IPS-18a (cell line): ENCODE results near the gene STK32B.

ENCODE experiments used
- H3K27ac ChIP-seq: one replicate; pipeline ENCODE4 v1.5.1; 2013; ENCODE audit warnings: low read length
- H3K27me3 ChIP-seq: one replicate; pipeline ENCODE4 v1.6.1; 2013; ENCODE audit warnings: mild to moderate bottlenecking, low read length; ENCODE audit not compliant: control insufficient read depth, insufficient read depth
- H3K36me3 ChIP-seq: one replicate; pipeline ENCODE4 v1.6.1; 2013; ENCODE audit warnings: low read depth, low read length; ENCODE audit not compliant: control insufficient read depth
- H3K4me1 ChIP-seq: one replicate; pipeline ENCODE4 v1.6.1; 2013; ENCODE audit warnings: low read depth, low read length; ENCODE audit not compliant: control insufficient read depth
- H3K4me3 ChIP-seq: one replicate; pipeline ENCODE4 v1.5.1; 2013; ENCODE audit warnings: low read length
- H3K9ac ChIP-seq: one replicate; pipeline ENCODE4 v1.6.1; 2013; ENCODE audit warnings: mild to moderate bottlenecking, low read length, moderate library complexity
- H3K9me3 ChIP-seq: one replicate; pipeline ENCODE4 v1.6.1; 2013; ENCODE audit warnings: low read depth, low read length; ENCODE audit not compliant: control insufficient read depth

Gene STK32B

DNA sequence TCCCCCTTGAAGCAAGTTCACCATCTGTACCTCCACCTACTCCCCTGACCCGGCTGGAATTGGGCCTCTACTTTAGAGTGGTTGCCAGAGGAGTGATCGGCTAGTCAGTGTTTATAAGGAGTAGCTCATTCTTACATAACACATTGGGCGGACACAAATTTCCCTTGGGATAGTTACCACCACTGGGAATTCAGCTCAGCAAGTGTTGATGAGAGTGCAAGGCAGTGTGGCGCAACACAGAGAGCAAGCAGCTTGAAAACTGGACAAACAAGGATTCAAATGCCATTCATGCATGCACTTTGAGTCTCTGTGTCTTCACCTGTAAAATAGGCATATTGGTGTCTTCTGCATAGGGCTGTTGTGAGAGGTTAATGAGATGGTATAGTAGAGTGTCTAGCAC is 92.7 kb downstream of the STK32B start:
- H3K27me3 ChIP-seq, result no peaks in the 10 kb centered on the region
- no peak overlapping the region for H3K9ac ChIP-seq
- no peaks in the 10 kb centered on the region for H3K9me3 ChIP-seq
- no peaks in the 10 kb centered on the region for H3K4me1 ChIP-seq
- no peak overlapping the region for H3K27ac ChIP-seq
- no peaks in the 10 kb centered on the region for H3K36me3 ChIP-seq
- no peak overlapping the region for H3K4me3 ChIP-seq

DNA sequence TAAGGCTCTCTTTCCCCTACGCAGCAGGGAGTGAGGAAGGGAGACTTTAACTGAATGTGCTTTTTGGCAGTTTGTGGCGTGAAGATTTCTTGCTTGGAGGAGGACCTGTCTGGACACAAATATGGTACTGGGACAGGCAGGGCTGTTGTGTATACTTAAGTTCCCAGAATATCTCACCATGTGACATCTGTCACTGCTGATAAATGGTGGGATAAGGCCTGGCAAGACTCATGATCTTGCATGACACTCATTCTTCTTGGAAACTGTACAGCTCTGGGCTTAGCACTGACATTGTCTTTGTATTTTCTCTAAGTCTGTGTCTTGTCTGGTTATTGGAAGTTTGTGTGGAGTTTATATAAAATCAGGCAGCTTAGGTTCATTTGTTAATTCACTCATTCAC is 93.1 kb downstream of the STK32B start:
- no peak overlapping the region for H3K27ac ChIP-seq
- H3K27me3 ChIP-seq, result no peaks in the 10 kb centered on the region
- no peaks in the 10 kb centered on the region for H3K36me3 ChIP-seq
- no peaks in the 10 kb centered on the region for H3K9me3 ChIP-seq
- no peak overlapping the region for H3K4me3 ChIP-seq
- no peak overlapping the region for H3K9ac ChIP-seq
- no peaks in the 10 kb centered on the region for H3K4me1 ChIP-seq

DNA sequence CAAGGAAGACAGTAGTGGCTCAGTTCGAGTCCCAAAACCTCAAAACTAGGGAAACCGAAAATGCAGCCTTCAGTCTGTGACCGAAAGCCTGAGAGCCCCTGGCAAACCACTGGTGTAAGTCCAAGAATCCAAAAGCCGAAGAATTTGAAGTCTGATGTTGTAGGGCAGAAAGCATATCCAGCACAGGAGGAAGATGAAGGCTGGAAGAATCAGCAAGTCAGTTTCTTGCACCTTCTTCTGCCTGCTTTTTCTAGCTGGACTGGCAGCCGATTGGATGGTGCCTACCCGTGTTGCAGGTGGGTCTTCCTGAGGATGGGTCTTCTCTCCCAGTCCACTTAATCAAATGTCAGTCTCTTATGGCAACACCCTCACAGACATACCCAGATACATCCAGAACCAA is 95.0 kb downstream of the STK32B start:
- Histone ChIP-seq H3K27me3 (no peaks in the 10 kb centered on the region), H3K9me3 (no peaks in the 10 kb centered on the region), H3K36me3 (no peaks in the 10 kb centered on the region), H3K27ac (no peak overlapping the region), H3K9ac (no peak overlapping the region), H3K4me3 (no peak overlapping the region), H3K4me1 (no peaks in the 10 kb centered on the region)

DNA sequence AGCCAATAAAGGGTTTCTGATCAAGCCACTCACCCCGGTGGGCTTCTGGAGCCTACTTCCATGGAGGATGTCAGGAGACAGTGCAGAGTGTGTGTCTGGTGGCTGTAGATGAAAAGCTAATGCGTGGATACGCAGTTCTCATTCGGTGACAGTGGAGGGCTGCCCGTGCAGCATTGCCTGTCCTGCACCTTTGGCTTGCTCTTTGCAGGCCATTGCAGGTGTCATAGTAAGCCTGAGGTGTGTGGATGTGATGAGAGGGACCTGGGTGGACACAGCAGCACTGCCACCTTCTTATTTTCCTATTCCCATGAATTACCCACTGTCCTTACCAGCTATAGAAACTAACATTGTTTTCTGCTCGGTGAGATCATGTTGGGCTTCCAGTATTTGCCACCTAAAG is 101.2 kb downstream of the STK32B start:
- no peaks in the 10 kb centered on the region for H3K36me3 ChIP-seq
- no peaks in the 10 kb centered on the region for H3K4me1 ChIP-seq
- no peak overlapping the region for H3K9ac ChIP-seq
- no peak overlapping the region for H3K27ac ChIP-seq
- no peaks in the 10 kb centered on the region for H3K27me3 ChIP-seq
- no peaks in the 10 kb centered on the region for H3K9me3 ChIP-seq
- no peak overlapping the region for H3K4me3 ChIP-seq

DNA sequence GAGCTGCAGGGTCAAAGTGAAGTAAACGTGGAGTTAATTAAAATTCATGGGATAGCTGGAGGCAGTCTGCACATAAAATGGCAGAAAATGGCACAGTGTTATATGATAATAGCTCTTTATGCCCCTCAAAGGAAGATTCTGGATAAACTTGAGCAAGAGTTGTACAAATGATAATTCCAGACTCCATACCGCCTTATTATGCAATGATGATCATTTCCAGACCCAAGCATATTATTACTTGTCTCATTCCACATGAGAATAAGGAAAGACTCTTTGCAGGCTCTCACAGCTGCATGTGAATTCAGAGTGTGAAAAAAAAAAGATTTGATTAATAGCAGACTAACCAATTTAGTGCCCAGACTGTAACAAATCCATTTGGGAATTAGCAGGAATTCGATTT is 105.4 kb downstream of the STK32B start:
- no peaks in the 10 kb centered on the region for H3K27me3 ChIP-seq
- no peak overlapping the region for H3K27ac ChIP-seq
- H3K9me3 ChIP-seq, result no peaks in the 10 kb centered on the region
- no peak overlapping the region for H3K4me3 ChIP-seq
- no peaks in the 10 kb centered on the region for H3K36me3 ChIP-seq
- no peaks in the 10 kb centered on the region for H3K4me1 ChIP-seq
- no peak overlapping the region for H3K9ac ChIP-seq

DNA sequence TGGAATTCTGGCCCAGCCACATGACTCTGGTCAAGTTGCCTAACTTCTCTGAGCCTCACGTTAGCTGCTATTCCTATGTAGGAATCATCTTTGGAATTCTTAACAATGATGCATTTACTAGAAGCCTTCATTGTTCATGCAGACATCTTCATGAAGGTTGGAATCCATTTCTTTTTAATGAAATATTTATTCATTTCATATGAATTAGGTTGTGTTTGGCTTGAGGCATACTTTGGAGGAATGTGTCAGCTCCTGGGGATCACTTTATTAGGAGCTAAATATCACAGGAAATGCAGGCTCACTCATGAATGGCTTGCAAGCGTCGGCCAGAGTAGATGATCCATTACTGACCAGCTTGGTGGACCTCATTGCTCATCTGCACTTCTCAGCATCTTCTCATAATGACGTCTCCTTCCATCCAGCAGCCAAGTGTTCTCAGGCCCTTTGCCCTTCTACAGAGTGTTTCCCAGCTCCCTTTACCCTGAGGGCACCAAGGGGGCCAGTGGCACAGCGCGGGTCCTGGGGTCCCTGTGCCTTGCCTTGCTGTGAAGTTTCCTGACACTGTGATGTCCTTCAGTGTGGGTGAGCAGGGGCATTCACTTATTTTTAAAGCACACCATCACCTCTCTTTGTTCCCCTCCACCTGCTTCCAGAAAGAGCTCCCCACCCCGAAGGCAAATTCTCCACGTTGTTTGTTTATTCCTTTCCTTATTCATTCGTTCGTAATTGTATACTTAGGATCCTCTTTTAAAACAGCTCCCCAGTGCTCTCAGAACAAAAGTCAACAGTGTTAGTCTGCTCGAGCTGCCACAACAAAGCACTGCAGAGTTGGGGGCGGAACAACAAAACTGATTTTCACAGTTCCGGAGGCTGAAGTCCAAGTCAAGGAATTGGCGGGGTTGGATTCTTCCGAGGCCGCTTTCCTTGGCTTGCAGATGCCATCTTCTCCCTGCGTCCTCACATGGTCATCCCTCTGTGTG is 106.8 kb downstream of the STK32B start:
- Histone ChIP-seq H3K9ac (no peak overlapping the region), H3K9me3 (no peaks in the 10 kb centered on the region), H3K27ac (no peak overlapping the region), H3K27me3 (no peaks in the 10 kb centered on the region), H3K4me1 (no peaks in the 10 kb centered on the region), H3K36me3 (no peaks in the 10 kb centered on the region), H3K4me3 (no peak overlapping the region)

DNA sequence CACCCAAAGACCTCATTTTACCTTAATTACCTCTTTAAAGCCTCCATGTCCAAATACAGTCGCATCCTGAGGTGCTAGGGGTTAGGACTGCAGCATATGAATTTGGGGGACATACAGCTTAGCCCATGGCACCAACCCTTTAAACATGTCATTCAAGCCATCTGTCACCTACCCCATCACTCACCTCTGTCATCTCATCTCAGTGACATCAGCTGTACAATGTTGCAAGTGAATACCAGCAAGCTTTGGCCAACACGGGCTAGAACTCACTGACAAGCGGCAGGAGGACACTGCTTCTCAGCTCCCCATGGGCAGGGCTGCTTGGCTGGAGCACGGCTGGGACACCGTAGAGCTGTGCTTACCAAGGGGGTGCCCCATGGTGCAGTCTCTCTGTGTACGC is 107.5 kb downstream of the STK32B start:
- no peak overlapping the region for H3K4me3 ChIP-seq
- H3K27me3 ChIP-seq, result no peaks in the 10 kb centered on the region
- no peaks in the 10 kb centered on the region for H3K36me3 ChIP-seq
- H3K4me1 ChIP-seq, result no peaks in the 10 kb centered on the region
- no peak overlapping the region for H3K9ac ChIP-seq
- H3K9me3 ChIP-seq, result no peaks in the 10 kb centered on the region
- no peak overlapping the region for H3K27ac ChIP-seq

DNA sequence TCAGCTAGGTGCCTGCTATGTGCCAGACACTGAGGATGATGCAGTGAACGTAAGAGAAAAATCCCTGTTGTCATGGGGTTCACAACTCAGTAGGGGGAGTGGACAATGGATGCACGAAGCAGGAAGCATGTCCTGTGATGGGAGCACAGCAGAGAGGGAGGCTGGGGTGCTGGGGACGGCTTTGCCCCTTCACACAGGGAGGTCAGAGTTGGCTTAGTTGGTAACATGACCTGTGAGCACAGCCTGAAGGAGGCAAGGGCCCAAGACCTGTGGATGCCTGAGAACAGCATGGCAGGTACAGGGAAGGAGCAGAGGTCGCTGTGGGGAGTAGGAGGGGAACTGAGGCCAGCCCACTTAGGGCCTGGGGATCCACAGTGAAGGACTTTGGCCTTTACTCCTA is 109.4 kb downstream of the STK32B start:
- Histone ChIP-seq H3K27me3 (no peaks in the 10 kb centered on the region), H3K9me3 (no peaks in the 10 kb centered on the region), H3K4me1 (no peaks in the 10 kb centered on the region), H3K4me3 (no peak overlapping the region), H3K9ac (no peak overlapping the region), H3K27ac (no peak overlapping the region), H3K36me3 (no peaks in the 10 kb centered on the region)

DNA sequence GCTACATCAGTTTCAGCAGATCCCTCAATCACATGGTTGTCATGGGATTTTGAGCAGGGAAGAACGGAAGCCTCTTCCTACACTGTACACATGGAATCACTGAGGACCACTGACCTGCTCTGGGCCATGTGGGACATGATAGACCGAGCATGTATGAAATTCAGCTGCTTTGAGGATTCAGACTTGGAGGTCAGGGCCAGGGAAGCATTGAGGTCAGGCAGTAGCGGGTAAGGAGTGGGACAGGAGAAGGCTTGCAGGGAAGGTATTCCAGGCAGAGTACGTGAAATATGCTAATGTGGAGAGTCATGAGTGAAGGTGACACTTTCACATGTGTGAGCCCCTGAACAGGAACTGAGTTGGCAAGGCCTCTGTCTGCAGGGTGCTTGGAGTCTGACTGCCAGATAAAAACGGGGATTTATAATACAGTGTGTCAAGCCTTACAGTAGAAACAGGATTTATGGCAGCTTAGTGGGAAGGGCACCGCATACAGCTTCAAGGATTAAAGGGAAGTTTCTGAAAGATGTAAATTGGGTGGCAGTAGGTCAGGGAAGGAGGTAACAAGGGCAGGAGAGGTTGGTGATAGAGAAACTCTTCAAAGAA is 111.7 kb downstream of the STK32B start:
- H3K9me3 ChIP-seq, result no peaks in the 10 kb centered on the region
- H3K9ac ChIP-seq, result no peak overlapping the region
- H3K27me3 ChIP-seq, result no peaks in the 10 kb centered on the region
- H3K36me3 ChIP-seq, result no peaks in the 10 kb centered on the region
- no peaks in the 10 kb centered on the region for H3K4me1 ChIP-seq
- H3K4me3 ChIP-seq, result no peak overlapping the region
- no peak overlapping the region for H3K27ac ChIP-seq

DNA sequence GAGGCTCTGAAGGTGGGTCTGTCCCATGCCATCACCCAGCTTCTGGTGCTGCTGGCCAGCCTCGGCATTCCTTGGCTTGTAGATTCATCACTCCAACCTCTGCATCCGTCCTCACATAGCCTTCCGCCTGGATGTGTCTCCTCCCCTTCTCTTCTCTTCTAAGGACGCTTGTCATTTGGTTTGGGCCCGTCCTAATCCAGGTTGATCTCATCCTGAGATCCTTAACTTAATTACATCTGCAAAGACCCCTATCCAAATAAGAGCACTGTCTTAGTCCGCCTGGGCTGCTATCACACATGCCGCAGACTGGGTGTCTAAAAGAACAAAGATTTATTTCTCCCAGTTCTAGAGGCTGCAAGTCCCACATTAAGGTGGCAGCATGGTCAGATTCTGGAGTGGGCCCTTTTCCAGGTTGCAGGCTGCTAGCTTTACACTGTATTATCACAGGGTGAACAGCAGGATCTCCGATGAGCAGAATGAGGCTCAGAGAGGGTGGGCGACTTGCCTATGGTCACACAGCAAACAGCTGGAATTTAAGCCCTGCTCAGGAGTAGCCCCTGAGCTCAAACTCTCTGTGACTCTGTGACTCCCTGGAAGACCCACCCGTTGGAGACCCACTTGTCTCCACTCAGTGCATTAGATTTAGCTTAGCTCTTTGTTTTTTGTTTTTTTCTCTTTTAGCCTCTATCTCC is 113.1 kb downstream of the STK32B start:
- no peaks in the 10 kb centered on the region for H3K9me3 ChIP-seq
- H3K4me1 ChIP-seq, result no peaks in the 10 kb centered on the region
- no peak overlapping the region for H3K9ac ChIP-seq
- no peaks in the 10 kb centered on the region for H3K27me3 ChIP-seq
- no peaks in the 10 kb centered on the region for H3K36me3 ChIP-seq
- no peak overlapping the region for H3K27ac ChIP-seq
- H3K4me3 ChIP-seq, result no peak overlapping the region

DNA sequence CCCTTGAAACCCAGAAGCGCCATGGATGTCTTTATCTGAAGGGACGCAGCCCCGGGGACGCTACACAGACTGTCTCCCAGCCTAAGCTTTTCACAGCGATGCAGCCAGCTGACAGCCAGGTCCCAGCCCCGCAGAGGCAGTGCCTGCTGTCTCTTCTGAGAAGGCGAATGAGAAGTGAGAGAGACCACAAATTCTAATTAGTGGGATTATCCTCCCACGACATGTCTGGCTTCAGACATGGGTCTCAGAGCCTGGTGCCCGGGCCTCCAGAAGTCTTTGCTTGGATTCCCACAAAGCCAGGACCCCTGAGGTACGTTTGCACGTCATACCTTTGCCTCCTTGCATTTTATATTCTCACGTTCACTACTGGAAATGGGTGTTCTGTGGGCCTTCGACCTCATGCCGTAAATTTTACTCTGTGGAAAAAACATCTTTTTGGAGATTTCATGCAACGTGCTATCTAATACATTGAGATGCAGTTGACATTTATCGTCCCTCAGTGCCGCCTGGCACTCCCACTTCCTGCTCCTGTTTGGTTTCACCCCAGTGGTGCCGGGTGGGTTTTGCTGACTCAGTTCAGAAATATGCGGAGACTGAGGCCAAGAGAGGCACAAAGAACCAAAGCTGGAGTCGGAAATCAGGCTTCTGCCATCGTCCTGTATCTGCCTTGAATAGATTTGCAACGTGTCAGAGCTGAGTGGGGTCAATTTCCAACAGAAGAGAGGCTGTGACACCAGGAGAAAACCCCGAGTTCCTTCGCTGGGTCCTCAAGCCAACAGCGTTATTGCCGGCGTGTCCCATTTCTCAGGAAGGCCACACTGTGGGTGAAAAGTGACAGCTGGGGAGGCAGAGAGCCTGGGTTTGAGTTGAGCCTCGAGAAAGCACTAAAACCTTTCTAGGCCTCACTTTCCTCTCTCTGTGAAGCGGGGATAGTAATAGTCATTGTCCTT is 114.4 kb downstream of the STK32B start:
- H3K36me3 ChIP-seq, result no peaks in the 10 kb centered on the region
- H3K4me1 ChIP-seq, result no peaks in the 10 kb centered on the region
- no peak overlapping the region for H3K4me3 ChIP-seq
- no peak overlapping the region for H3K9ac ChIP-seq
- H3K9me3 ChIP-seq, result no peaks in the 10 kb centered on the region
- H3K27me3 ChIP-seq, result no peaks in the 10 kb centered on the region
- H3K27ac ChIP-seq, result no peak overlapping the region
